HepG2 (cell line): Measurements from ENCODE around the gene XPO5. TPM values are rescaled to one million over a fixed set of nuclear protein-coding genes. Genes with fewer than 3 reads are reported as not detected.

Source experiments
- ATF2 ChIP-seq: sonication (generic); formaldehyde crosslinking; IDR thresholded peaks from 2 replicates; pipeline ENCODE4 v1.4.0; 2020; ENCODE audit warnings: missing genetic modification reagents
- ETS1 ChIP-seq: sonication (generic); formaldehyde crosslinking; IDR thresholded peaks from 2 replicates; pipeline ENCODE4 v1.4.0; 2020; ENCODE audit warnings: missing genetic modification reagents
- KDM1A ChIP-seq: IDR thresholded peaks from 2 replicates; pipeline ENCODE4 v1.6.1; 2016; ENCODE audit warnings: missing compliant biosample characterization
- MTERF4 ChIP-seq: sonication (generic); formaldehyde crosslinking; IDR thresholded peaks from 2 replicates; pipeline ENCODE4 v1.8.0; 2023; ENCODE audit warnings: mild to moderate bottlenecking, missing genetic modification reagents
- POLR2AphosphoS5 ChIP-seq: IDR thresholded peaks from 2 replicates; pipeline ENCODE4 v1.6.1; 2012; ENCODE audit warnings: low read depth, low read length
- PRDM10 ChIP-seq: sonication (generic); formaldehyde crosslinking; IDR thresholded peaks from 2 replicates; pipeline ENCODE4 v1.4.0; 2020; ENCODE audit warnings: low read depth, missing genetic modification reagents
- PTBP1 ChIP-seq: fragments of 200-400 bp; formaldehyde crosslinking; IDR thresholded peaks from 2 replicates; pipeline ENCODE4 v1.6.1; 2018; ENCODE audit warnings: low read length, low read depth; ENCODE audit not compliant: poor library complexity, severe bottlenecking
- RORA ChIP-seq: sonication (generic); formaldehyde crosslinking; IDR thresholded peaks from 2 replicates; pipeline ENCODE4 v1.5.0; 2020; ENCODE audit warnings: mild to moderate bottlenecking, missing genetic modification reagents, moderate library complexity
- THAP9 ChIP-seq: sonication (generic); formaldehyde crosslinking; IDR thresholded peaks from 2 replicates; pipeline ENCODE4; 2020; ENCODE audit warnings: missing genetic modification reagents, mild to moderate bottlenecking, borderline replicate concordance
- ZNF281 ChIP-seq: sonication (generic); formaldehyde crosslinking; IDR thresholded peaks from 2 replicates; pipeline ENCODE4 v1.4.0; 2020; ENCODE audit warnings: missing genetic modification reagents, borderline replicate concordance
- ZNF468 ChIP-seq: sonication (generic); formaldehyde crosslinking; IDR thresholded peaks from 2 replicates; pipeline ENCODE4 v1.8.0; 2022; ENCODE audit warnings: mild to moderate bottlenecking, moderate library complexity, missing genetic modification reagents
- ZNF670 ChIP-seq: sonication (generic); formaldehyde crosslinking; IDR thresholded peaks from 2 replicates; pipeline ENCODE4 v1.8.0; 2022; ENCODE audit warnings: mild to moderate bottlenecking, missing genetic modification reagents, borderline replicate concordance
- ZNF772 ChIP-seq: sonication (generic); formaldehyde crosslinking; IDR thresholded peaks from 2 replicates; pipeline ENCODE4 v1.5.0; 2020; ENCODE audit warnings: mild to moderate bottlenecking, missing genetic modification reagents
- ZNF879 ChIP-seq: sonication (generic); formaldehyde crosslinking; IDR thresholded peaks from 2 replicates; pipeline ENCODE4 v1.8.1; 2023; ENCODE audit warnings: missing genetic modification reagents
- ZSCAN12 ChIP-seq: sonication (generic); formaldehyde crosslinking; IDR thresholded peaks from 2 replicates; pipeline ENCODE4 v1.9.0; 2021; ENCODE audit warnings: mild to moderate bottlenecking, missing genetic modification reagents
- polyA plus RNA-seq, 8 experiments: library from polyadenylated mRNA; depleted of rRNA in 3 of 8; stranded (reverse) in 7 of 8; unstranded in 1 of 8; fragments of >200 nt; fragmentation: Illumina TruSeq in 4 of 8; extraction: Trizol in 4 of 8; gene quantifications; 2 replicates each; pipeline versions ENCODE4 v1.2.1 to v1.2.3, GENCODE V29; 2011 to 2016; ENCODE audit warnings: low read depth in 4 of 8, missing spikeins in 1 of 8, mixed read lengths in 1 of 8; ENCODE audit not compliant: insufficient read depth in 1 of 8
- total RNA-seq, 5 experiments: library from RNA; depleted of rRNA; stranded (reverse); fragments of >200 nt; fragmentation: Illumina TruSeq; extraction: Trizol; gene quantifications; 2 replicates each; pipeline ENCODE4 v1.2.3, GENCODE V29; 2016; ENCODE audit warnings: low read depth in 1 of 5

XPO5 gene
- total and polyA plus RNA-seq, 2 of the 13 experiments (the other 11 are each of a cell fraction or from before 2014, with no cell fraction given): 52.2 to 68.0 TPM

GRCh38 chr6:43488667-43489276 is 87.1 kb downstream of the XPO5 start (continued):
- TF ChIP-seq THAP9 (no peak), ZNF670 (CRISPR knock-in tag) (peak; percentile 68; the same call in 1 of the 2 replicates), ATF2 (CRISPR knock-in tag) (no peak), ZNF468 (CRISPR knock-in tag) (no peak), ZNF281 (CRISPR knock-in tag) (no peak), ZSCAN12 (CRISPR knock-in tag) (no peak), ZNF772 (peak; percentile 36; the same call in 1 of the 2 replicates), POLR2AphosphoS5 (no peak), RORA (CRISPR knock-in tag) (no peak), PTBP1 (no peak), MTERF4 (no peak), ETS1 (CRISPR knock-in tag) (no peak), KDM1A (CRISPR knock-in tag) (no peak), PRDM10 (0 out of 2 replicates have a peak, but pooled peaks have one; percentile 49), ZNF879 (no peak)
